Breast epithelium (tissue), 4 donors: ENCODE data around the gene MYO1E. TPM values are rescaled to one million over a fixed set of nuclear protein-coding genes. Genes with fewer than 3 reads are reported as not detected.

Source experiments
- DNase-seq, 2 donors: peaks; one replicate each; pipeline ENCODE4 v3.0.0-alpha.2; 2019; ENCODE audit warnings: low spot score in 2 of 2
- H3K27ac ChIP-seq, 2 donors: fragments of 200-600 bp; sonication (generic) in 1 of 2; one replicate each; pipeline ENCODE4 v1.5.1; 2016 to 2019; ENCODE audit warnings: mild to moderate bottlenecking in 1 of 2
- H3K27me3 ChIP-seq, 2 donors: fragments of 200-600 bp; sonication (generic) in 1 of 2; one replicate each; pipeline versions ENCODE4 v1.5.1 to v1.6.0; 2017 to 2019; ENCODE audit warnings: control low read depth in 1 of 2, mild to moderate bottlenecking in 1 of 2
- H3K36me3 ChIP-seq: fragments of 200-600 bp; one replicate; pipeline ENCODE4 v1.5.1; 2019
- H3K4me1 ChIP-seq, 2 donors: fragments of 200-600 bp; sonication (generic); one replicate each; pipeline ENCODE4 v1.5.1; 2016 to 2019; ENCODE audit warnings: control low read depth in 1 of 2
- H3K4me3 ChIP-seq, 3 donors: fragments of 200-600 bp; sonication (generic); 1 replicate in 2 of 3; 2 replicates in 1 of 3; pipeline ENCODE4 v1.5.1; 2016 to 2019; ENCODE audit warnings: mild to moderate bottlenecking in 3 of 3, moderate library complexity in 2 of 3
- H3K9me3 ChIP-seq, 2 donors: fragments of 200-600 bp; sonication (generic) in 1 of 2; one replicate each; pipeline ENCODE4 v1.5.1; 2016 to 2019; ENCODE audit warnings: control low read depth in 1 of 2
- POLR2A ChIP-seq: fragments of 450-650 bp; IDR thresholded peaks from one replicate; pipeline ENCODE4 v1.6.1; 2016; ENCODE audit warnings: antibody characterized with exemption, mild to moderate bottlenecking, moderate library complexity
- POLR2AphosphoS5 ChIP-seq, 3 donors: sonication (generic); formaldehyde crosslinking; IDR thresholded peaks; one replicate each; pipeline ENCODE4 v1.6.1; 2017; ENCODE audit warnings: antibody characterized with exemption in 3 of 3
- intact Hi-C: fragments of 100-400 bp; cut with DNase I; formaldehyde crosslinking; loops from one replicate; pipeline ENCODE4 v1.15.1; 2023; ENCODE audit warnings: low total_unique reads
- total RNA-seq, 3 donors: library from RNA; depleted of rRNA; stranded (reverse); fragments of >200 nt; gene quantifications; one replicate each; pipeline ENCODE4 v1.1.0, GENCODE V29; 2016
- TF ChIP-seq, protein P1 (sequence below), 3 donors: fragments of 450-650 bp; IDR thresholded peaks; one replicate each; pipeline ENCODE4 v1.5.1; 2016 to 2017; ENCODE audit warnings: antibody characterized with exemption in 3 of 3, mild to moderate bottlenecking in 3 of 3, moderate library complexity in 3 of 3

The MYO1E gene
- total RNA-seq, 3 donors from 2014 or later: 51.5 to 76.1 (median 68.6) TPM

DNA sequence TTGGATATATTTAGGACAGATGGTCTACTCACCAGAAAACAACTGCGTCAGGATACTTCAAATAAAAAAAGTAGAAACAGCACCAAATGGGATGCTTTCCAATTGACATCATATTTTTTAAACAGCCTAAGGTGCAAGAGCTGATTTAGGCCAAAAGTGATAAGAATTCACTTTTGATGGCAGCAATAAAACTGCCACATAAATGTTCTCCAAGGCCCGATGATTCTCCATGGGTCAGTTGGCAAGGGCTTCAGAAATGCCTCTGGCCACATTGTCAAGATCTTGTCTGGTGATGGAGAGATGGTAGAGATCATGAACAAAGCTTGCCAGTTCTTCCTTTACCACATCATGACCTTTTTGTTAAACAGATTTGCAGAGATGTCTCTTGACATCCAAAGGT lies 127.1 kb downstream of the MYO1E start:
- intact Hi-C loops: loop anchor here (1.0 kb wide), 1 partner anchor 41 kb away; no protein-coding TSS in a partner anchor

DNA sequence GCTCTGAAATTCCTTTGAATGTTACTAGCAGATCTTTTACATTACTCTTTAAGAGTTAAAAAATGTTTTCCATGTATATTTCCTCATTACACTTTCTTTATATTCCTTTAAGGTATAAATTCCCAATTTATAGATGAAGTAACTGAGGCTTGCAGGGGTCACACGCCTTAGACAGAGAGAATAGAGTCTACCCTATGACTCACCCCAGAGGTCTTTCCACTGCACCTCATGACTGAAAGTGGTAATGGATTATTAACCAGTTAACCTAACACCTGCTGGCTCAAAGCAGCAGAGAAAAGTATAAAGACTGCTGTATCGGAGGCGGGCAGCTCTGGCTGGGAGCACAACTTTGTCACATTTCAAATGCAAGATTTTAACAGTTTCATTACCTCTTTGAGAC lies 128.3 kb downstream of the MYO1E start:
- H3K36me3 ChIP-seq: no peaks in the 10 kb centered on the region
- no peaks in the 10 kb centered on the region for H3K27me3 ChIP-seq
- H3K4me1 ChIP-seq: no peaks in the 10 kb centered on the region
- intact Hi-C loops: no loop called here
- H3K4me3 ChIP-seq: no peak overlapping the region
- TF ChIP-seq, protein P1, sequence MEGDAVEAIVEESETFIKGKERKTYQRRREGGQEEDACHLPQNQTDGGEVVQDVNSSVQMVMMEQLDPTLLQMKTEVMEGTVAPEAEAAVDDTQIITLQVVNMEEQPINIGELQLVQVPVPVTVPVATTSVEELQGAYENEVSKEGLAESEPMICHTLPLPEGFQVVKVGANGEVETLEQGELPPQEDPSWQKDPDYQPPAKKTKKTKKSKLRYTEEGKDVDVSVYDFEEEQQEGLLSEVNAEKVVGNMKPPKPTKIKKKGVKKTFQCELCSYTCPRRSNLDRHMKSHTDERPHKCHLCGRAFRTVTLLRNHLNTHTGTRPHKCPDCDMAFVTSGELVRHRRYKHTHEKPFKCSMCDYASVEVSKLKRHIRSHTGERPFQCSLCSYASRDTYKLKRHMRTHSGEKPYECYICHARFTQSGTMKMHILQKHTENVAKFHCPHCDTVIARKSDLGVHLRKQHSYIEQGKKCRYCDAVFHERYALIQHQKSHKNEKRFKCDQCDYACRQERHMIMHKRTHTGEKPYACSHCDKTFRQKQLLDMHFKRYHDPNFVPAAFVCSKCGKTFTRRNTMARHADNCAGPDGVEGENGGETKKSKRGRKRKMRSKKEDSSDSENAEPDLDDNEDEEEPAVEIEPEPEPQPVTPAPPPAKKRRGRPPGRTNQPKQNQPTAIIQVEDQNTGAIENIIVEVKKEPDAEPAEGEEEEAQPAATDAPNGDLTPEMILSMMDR (IDR thresholded peaks at IDR 0.05): no peak
- no peak for TF ChIP-seq POLR2A
- no peak for TF ChIP-seq POLR2AphosphoS5 (IDR thresholded peaks at IDR 0.05)
- DNase-seq: no peak
- H3K27ac ChIP-seq: no peak overlapping the region
- no peaks in the 10 kb centered on the region for H3K9me3 ChIP-seq

More for the DNA sequence above, 127.1 kb downstream of the MYO1E start:
- H3K36me3 ChIP-seq: no peaks in the 10 kb centered on the region
- no peaks in the 10 kb centered on the region for H3K27me3 ChIP-seq
- no peak for TF ChIP-seq POLR2A
- TF ChIP-seq POLR2AphosphoS5 (IDR thresholded peaks at IDR 0.05): no peak
- TF ChIP-seq, protein P1 (IDR thresholded peaks at IDR 0.05): no peak
- H3K27ac ChIP-seq: no peak overlapping the region
- H3K4me1 ChIP-seq: no peaks in the 10 kb centered on the region
- no peak overlapping the region for H3K4me3 ChIP-seq
- no peak for DNase-seq
- no peaks in the 10 kb centered on the region for H3K9me3 ChIP-seq

DNA sequence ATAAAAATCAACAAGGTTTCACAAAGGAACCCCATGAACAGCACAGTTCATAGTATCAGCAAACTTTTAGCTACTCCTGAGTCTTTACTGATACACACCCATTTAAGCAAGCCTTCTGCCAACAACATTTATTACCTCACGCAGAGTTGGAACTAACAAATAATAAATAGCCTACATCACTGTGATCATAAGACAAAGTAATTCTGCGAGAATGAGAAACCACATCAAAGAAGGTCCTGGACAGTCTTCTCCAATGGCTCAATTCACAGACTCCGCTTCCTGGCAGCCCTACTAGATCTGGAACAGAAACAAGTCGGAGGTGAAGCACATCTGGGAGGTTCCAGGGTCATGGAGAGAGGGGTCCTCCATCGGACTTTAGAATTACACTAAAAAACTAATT lies 129.0 kb downstream of the MYO1E start:
- no peaks in the 10 kb centered on the region for H3K36me3 ChIP-seq
- H3K9me3 ChIP-seq: no peaks in the 10 kb centered on the region
- intact Hi-C loops: no loop called here
- H3K27me3 ChIP-seq: no peaks in the 10 kb centered on the region
- TF ChIP-seq, protein P1 (IDR thresholded peaks at IDR 0.05): no peak
- no peak for TF ChIP-seq POLR2A
- TF ChIP-seq POLR2AphosphoS5 (IDR thresholded peaks at IDR 0.05): no peak
- H3K27ac ChIP-seq: no peak overlapping the region
- DNase-seq: no peak
- no peak overlapping the region for H3K4me3 ChIP-seq
- no peaks in the 10 kb centered on the region for H3K4me1 ChIP-seq

DNA sequence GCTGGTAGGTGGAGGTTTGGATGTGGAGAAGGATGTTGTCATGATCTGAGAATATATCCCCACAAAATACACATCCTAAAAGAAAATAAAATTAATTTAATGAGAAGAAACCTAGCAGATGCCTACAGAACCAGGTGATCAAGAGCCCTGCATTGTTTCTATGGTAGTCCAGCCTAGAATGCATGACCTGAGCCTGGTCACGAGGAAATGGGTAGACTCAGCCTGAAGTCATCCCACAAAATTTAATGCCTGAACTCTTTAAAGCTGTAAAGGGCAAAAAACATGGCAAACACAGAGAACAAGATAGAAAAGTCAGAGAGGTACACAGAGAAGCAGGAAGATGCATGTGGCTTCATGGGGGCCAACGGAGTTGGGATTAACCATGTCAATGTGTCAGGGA lies 130.0 kb downstream of the MYO1E start:
- Histone ChIP-seq H3K27ac (no peak overlapping the region), H3K4me1 (no peaks in the 10 kb centered on the region), H3K27me3 (no peaks in the 10 kb centered on the region), H3K9me3 (no peaks in the 10 kb centered on the region), H3K36me3 (no peaks in the 10 kb centered on the region), H3K4me3 (no peak overlapping the region)
- no peak for DNase-seq
- TF ChIP-seq POLR2A (no peak), POLR2AphosphoS5 (IDR thresholded peaks at IDR 0.05) (no peak)
- TF ChIP-seq, protein P1 (IDR thresholded peaks at IDR 0.05): no peak
- intact Hi-C loops: no loop called here

DNA sequence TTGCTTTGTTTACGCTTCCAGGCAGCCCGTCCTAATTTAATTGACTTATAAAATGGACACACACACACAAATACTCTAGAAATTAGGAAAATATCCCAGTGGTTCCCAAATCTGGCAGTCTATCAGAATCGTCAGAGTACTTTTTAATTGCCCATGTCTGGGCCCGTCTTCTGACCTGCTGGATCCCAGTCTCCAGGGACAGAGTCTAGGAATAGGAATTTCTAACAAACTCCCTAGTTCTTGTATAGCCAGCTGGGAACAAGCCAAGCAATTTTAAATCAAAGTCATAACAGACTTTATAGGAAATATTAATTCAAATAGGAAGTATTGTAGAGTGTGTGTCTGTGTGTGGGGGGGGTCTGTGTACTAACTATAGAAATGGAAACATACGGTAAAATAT lies 132.6 kb downstream of the MYO1E start:
- intact Hi-C loops: no loop called here
- Histone ChIP-seq H3K27me3 (no peaks in the 10 kb centered on the region), H3K9me3 (no peaks in the 10 kb centered on the region), H3K4me3 (no peak overlapping the region), H3K27ac (no peak overlapping the region), H3K4me1 (no peaks in the 10 kb centered on the region), H3K36me3 (no peaks in the 10 kb centered on the region)
- TF ChIP-seq POLR2AphosphoS5 (IDR thresholded peaks at IDR 0.05) (no peak), POLR2A (no peak)
- TF ChIP-seq, protein P1 (IDR thresholded peaks at IDR 0.05): no peak
- DNase-seq: no peak
